DMS153 treated with DMSO at 0.1 percent for 48 hours (cell line): Measurements from ENCODE around the gene BBS4.
"Not testable (repeated sequence)": the region's sequence is repeated elsewhere in the genome, so short reads cannot be mapped to it uniquely, and the experiment has no call there.

Experiments
- DNase-seq: peaks from one replicate; lab custom pipeline; 2025; ENCODE audit not compliant: unreplicated experiment; lab: John Stamatoyannopoulos, UW

Gene BBS4

DNA sequence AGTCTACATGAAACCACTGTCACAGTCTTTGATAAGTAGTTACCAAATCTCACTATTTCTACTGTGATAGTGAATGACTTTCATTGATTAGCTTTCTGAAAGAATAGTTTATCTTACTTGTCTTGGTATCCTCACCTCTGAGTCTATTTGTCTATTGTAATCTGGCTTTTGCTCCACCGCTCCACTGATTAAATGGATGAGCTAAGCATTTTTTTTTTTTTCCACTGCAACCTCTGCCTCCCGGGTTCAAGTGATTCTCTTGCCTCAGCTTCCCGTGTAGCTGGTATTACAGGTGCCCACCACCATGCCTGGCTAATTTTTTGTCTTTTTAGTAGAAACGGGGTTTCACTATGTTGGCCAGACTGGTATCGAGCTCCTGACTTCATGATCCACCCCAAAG lies 12.9 kb downstream of the BBS4 start:
- DNase-seq, result no peak

GRCh38 chr15:72700076-72700475 lies 14.1 kb downstream of the BBS4 start:
- DNase-seq, result no peak

DNA sequence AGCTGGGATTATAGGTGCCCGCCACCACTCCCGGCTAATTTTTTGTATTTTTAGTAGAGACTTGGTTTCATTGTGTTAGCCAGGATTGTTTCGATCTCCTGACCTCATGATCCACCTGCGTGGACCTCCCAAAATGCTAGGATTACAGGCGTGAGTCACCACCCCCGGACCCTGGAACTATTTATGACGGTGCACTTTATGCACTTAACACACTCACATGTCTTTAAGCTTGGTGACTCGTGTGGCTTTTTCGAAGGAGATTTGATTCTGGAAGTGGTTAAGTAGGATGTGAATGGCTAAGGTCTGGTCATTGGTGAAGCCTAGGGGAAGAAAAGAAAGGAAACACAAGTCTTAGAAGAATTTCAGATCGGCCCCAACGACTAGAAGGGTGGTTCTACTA lies 20.3 kb downstream of the BBS4 start:
- no peak for DNase-seq

DNA sequence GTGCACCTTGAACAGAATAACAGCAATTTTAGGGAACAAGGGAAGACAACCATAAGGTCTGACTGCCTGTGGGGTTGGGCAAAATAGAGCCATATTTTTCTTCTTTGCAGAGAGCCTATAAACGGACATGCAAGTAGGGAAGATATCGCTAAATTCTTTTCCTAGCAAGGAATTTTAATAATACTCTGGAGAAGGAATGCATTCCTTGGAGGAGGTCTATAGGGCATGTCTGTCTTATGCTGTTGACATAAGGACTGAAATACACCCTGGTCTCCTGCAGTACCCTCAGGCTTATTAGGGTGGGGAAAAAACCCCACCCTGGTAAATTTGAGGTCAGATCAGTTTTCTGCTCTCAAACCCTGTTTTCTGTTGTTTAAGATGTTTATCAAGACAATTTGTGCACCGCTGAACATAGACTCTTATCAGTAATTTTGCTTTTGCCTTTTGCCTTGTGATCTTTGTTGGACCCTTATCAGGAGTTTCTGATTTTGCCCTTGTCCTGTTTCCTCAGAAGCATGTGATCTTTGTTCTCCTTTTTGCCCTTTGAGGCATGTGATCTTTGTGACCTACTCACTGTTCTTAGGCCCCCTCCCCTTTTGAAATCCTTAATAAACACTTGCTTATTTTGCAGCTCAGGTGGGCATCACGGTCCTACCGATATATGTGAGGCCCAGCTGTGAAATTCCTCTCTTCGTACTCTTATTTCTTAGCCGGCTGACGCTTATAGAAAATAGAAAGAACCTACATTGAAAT lies 22.7 kb downstream of the BBS4 start:
- not testable (repeated sequence) for DNase-seq

DNA sequence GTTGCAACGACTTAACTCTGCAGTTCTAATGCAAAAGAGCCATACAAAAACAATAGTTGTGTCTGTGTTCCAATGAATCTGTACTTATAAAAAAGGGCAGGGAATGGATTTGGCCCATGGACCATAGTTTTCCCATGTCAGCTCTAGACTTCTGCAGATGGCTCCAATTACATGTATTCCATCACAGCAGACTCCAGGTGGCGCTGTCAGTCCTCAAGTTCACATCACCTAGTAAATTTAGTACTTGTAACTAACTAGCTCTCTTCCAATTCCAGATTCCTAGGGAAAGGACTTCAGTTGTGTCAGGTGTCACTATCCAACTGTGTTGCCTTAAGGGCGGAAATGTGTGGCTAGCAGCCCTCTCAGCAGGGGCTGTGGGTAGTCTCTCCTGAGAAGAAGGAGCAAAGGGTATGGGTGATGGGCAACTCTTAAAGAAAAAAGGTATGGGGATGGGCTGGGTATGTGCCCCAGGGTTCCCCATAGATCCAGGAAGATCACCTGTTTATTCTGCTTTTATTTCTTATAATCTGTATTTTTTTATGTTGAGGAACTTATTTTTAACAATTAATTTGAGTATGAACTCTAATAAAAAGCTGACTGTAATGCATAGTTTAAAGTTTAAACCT lies 36.2 kb downstream of the BBS4 start:
- DNase-seq, result peak; percentile 19

GRCh38 chr15:72724028-72724427 lies 38.0 kb downstream of the BBS4 start:
- no peak for DNase-seq

DNA sequence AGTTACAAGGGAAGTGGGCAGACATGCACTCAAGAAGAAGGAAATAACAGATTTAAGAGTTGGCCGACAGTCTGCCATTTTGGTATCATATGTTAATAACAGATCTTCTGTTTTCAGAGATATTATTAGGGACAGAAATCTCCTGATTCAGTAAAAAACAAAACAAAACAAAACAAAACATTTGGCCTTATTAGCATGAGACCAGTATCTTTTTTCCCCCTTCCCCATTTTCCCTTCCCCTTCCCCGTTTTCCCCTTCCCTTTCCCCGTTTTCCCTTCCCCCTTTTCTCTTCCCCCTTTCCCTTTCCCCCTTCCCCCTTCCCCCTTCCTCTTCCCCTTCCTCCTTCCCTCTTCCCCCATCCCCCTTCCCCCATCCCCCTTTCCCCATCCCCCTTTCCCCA lies 39.4 kb downstream of the BBS4 start:
- no peak for DNase-seq

DNA sequence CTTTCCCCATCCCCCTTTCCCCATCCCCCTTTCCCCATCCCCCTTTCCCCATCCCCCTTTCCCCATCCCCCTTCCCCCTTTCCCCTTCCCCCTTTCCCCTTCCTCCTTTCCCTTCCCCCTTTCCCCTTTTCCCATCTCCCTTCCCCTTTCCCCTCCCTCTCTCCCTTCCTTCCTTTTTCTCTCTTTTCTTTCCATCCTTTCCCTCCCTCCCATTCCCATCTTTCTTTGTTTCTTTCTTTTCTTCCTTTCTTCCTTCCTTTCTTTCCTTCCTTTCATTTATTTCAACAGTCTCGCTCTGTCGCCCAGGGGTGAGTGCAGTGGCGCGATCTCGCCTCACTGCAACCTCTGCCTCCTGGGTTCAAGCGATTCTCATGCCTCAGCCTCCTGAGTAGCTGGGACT lies 39.8 kb downstream of the BBS4 start:
- not testable (repeated sequence) for DNase-seq

DNA sequence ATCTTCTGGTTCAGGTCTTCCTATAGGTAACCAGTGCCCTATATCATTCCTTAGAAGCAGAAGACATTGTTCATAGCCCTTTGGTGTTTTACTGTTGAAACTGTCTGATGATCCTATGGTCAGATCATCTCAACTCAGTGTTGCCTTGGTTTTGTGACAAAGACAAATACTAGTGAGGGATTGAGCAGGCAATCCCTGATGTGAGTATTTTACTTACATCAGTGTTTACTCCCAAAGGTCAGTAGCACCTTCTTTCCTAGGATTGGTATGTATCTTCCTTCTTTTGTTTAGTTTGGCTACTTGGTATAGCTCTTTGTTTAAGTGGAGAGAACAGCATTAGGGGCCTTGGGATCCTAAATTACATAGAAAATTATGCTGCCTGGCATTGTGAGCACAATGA lies 41.1 kb downstream of the BBS4 start:
- no peak for DNase-seq

- DNase-seq, result not testable (repeated sequence)
Observed at GRCh38 chr15:72728249-72728648, 42.2 kb downstream of the BBS4 start.

GRCh38 chr15:72728821-72729220 lies 42.8 kb downstream of the BBS4 start:
- no peak for DNase-seq

GRCh38 chr15:72732086-72732485 lies 46.1 kb downstream of the BBS4 start:
- DNase-seq, result no peak

DNA sequence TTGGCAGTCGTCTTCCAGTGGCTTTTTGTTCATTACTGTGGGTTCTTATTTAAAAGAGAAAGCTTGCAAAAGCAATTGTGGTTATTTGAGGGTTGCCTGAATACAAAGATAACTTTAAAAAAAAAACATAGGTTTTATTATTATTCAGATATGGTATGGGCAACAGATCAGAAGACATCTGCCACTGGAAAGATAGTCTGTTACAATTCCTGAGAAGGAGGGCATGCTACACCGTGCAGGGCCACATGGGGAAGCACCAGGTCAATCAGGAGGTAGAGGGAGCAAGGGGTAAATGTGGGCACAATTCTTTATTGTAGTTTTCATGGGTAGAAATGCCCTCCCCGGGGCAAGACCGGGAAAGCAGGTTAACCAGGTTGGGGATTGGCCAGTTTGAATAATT lies 46.5 kb downstream of the BBS4 start:
- DNase-seq, result no peak

GRCh38 chr15:72733941-72734738 lies 48.1 kb downstream of the BBS4 start:
- no peak for DNase-seq

DNA sequence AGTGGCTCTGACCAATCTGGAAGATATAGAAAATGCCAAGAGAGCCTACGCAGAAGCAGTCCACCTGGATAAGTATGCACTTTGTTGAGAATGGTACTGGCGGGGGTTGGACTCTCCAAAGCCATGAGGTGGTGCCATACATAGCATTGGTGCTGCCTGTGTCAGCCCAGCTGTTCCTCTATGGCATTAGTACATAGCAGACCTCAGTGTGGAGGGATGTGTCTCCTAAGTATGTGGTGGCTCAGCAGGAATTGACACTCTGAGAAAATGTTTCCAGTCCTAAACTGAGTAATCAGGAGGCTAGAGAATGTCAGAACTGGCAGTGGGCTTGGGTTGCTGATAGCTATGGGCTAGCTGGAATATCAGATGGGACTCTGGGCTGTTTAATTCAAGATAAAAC lies 49.1 kb downstream of the BBS4 start:
- no peak for DNase-seq

- DNase-seq, result no peak
Observed at GRCh38 chr15:72737061-72737460, 51.1 kb downstream of the BBS4 start.

DNA sequence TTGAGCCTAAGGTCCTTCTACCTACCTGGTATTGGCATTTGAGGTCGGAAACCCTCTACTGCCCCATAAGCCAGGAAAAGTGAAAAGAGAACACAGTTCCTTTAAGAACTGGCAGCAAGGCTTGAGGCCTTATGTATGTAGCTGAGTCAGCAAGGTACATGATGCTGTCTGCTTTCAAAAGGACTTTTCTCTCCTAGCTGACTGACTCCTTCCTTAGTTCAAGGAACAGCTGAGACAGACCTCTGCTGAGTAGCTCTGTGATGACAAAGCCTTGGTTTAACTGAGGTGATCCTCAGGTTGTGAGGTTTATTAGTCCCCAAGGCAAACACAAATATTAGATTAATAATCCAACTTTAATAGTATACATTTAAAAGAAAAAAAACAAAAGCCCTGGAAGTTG lies 51.7 kb downstream of the BBS4 start:
- DNase-seq, result no peak

GRCh38 chr15:72740219-72740618 lies 54.2 kb downstream of the BBS4 start:
- no peak for DNase-seq

- DNase-seq, result no peak
Observed at GRCh38 chr15:72749700-72750099, 63.7 kb downstream of the BBS4 start.

DNA sequence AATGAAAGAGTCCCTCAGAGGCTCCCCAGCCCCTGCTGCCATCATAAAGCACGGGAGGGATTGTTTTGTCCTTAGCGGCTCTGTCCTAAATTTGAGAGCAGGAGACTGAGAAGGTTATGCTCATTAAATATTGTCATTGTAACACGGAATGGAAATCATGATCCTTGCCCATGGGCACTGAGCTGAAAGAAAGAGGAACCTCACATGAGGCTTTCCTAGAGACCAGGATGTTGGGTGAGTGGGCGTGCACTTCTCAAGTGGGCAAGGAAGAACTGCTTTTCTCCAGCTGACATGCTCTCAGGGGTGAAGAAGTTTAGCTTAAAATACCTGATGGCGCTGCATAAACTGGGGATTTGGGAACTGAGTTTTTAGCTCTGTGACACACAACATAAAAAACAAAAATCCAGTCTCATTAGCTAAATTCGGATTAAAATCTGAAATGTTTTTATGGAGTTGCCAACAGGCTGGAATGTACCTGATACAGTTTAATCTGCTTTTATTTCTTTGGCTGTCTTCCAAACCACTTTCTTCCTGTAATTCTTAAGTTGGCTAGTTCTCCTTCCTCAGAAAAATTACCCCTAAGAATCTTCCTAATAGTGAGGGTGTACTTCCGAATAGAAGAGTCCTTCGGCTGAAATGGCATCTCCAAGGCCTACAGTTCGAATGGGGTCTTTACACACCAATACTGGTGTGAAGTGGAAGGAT lies 65.9 kb downstream of the BBS4 start:
- DNase-seq, result no peak

DNA sequence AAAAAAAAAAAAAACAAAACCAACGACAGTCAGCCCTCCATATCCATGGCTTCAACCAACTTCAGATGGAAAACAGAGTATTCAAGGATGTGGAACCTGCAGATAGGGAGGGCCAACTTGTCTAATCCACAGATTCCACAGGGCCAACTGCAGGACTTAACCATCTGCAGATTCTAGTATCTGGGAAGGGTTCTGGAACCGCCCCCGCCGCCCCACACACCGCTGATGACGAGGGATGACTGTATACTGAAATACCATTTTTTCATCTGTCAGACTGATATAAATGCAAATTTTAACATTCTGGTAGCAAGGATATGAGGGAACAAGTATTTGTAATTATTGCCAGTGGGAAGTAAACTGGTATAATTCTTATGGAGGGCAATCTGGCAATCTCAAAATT lies 68.1 kb downstream of the BBS4 start:
- DNase-seq, result no peak
